GM19372 (cell line): ENCODE data around the gene RFX1.

ENCODE experiments used
- ATAC-seq: cut with Tn5 transposase; IDR thresholded peaks from one replicate; pipeline ENCODE4 v1.9.1; 2021; ENCODE audit warnings: mild to moderate bottlenecking, low read depth, moderate library complexity; ENCODE audit not compliant: unreplicated experiment

Gene RFX1

GRCh38 chr19:13914777-13915176 is 91.3 kb downstream of the RFX1 start:
- ATAC-seq = no peak

GRCh38 chr19:13913352-13913751 is 92.8 kb downstream of the RFX1 start:
- no peak for ATAC-seq
